ENCODE results near the gene PTPRU.

Gene PTPRU

GRCh38 chr1:29354511-29355098 lies 118.3 kb downstream of the PTPRU start:
- Histone ChIP-seq H3K4me2 (ENCODE audit: low read length) (no peak overlapping the region), H3K9me2 (replicated peaks; ENCODE audit: control insufficient read depth, low read length) (no peaks in the 10 kb centered on the region), H3K27ac (ENCODE audit: low read depth, low read length) (no peak overlapping the region), H4K20me1 (ENCODE audit: control insufficient read depth, insufficient read depth, low read depth, low read length) (no peaks in the 10 kb centered on the region), H3K79me2 (ENCODE audit: control insufficient read depth, low read length) (no peaks in the 10 kb centered on the region), H3K4me3 (ENCODE audit: low read length) (no peak overlapping the region), H3K9me3 (ENCODE audit: control insufficient read depth, insufficient read depth, low read length) (no peaks in the 10 kb centered on the region), H3K36me3 (ENCODE audit: control insufficient read depth, low read length) (no peaks in the 10 kb centered on the region), H3F3A (ENCODE audit: control insufficient read depth, insufficient read depth) (no peaks in the 10 kb centered on the region), H3K27me3 (ENCODE audit: control insufficient read depth, low read length) (peaks cover 9% of the 10 kb centered on the region), H3K4me1 (ENCODE audit: control insufficient read depth, low read length) (peaks cover 5% of the 10 kb centered on the region; the same call in 1 of the 2 replicates)
- TF ChIP-seq, protein P1, sequence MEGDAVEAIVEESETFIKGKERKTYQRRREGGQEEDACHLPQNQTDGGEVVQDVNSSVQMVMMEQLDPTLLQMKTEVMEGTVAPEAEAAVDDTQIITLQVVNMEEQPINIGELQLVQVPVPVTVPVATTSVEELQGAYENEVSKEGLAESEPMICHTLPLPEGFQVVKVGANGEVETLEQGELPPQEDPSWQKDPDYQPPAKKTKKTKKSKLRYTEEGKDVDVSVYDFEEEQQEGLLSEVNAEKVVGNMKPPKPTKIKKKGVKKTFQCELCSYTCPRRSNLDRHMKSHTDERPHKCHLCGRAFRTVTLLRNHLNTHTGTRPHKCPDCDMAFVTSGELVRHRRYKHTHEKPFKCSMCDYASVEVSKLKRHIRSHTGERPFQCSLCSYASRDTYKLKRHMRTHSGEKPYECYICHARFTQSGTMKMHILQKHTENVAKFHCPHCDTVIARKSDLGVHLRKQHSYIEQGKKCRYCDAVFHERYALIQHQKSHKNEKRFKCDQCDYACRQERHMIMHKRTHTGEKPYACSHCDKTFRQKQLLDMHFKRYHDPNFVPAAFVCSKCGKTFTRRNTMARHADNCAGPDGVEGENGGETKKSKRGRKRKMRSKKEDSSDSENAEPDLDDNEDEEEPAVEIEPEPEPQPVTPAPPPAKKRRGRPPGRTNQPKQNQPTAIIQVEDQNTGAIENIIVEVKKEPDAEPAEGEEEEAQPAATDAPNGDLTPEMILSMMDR (IDR thresholded peaks at IDR 0.05; ENCODE audit: low read depth, low read length, poor library complexity, severe bottlenecking): no peak
- TF ChIP-seq EZH2phosphoT487 (IDR thresholded peaks at IDR 0.05; ENCODE audit: borderline replicate concordance, low read length): no peak

GRCh38 chr1:29355375-29355774 lies 119.1 kb downstream of the PTPRU start:
- Histone ChIP-seq H3F3A (ENCODE audit: control insufficient read depth, insufficient read depth) (no peaks in the 10 kb centered on the region), H3K27me3 (ENCODE audit: control insufficient read depth, low read length) (peaks cover 9% of the 10 kb centered on the region), H3K36me3 (ENCODE audit: control insufficient read depth, low read length) (no peaks in the 10 kb centered on the region), H3K4me1 (ENCODE audit: control insufficient read depth, low read length) (peaks cover 5% of the 10 kb centered on the region; the same call in 1 of the 2 replicates), H3K4me3 (ENCODE audit: low read length) (no peak overlapping the region), H3K9me3 (ENCODE audit: control insufficient read depth, insufficient read depth, low read length) (no peaks in the 10 kb centered on the region), H3K27ac (ENCODE audit: low read depth, low read length) (no peak overlapping the region), H3K4me2 (ENCODE audit: low read length) (no peak overlapping the region), H4K20me1 (ENCODE audit: control insufficient read depth, insufficient read depth, low read depth, low read length) (no peaks in the 10 kb centered on the region), H3K9me2 (replicated peaks; ENCODE audit: control insufficient read depth, low read length) (no peaks in the 10 kb centered on the region), H3K79me2 (ENCODE audit: control insufficient read depth, low read length) (no peaks in the 10 kb centered on the region)
- no peak for TF ChIP-seq EZH2phosphoT487 (IDR thresholded peaks at IDR 0.05; ENCODE audit: borderline replicate concordance, low read length)

- Histone ChIP-seq H3K27ac (ENCODE audit: low read depth, low read length) (no peak overlapping the region), H3F3A (ENCODE audit: control insufficient read depth, insufficient read depth) (no peaks in the 10 kb centered on the region), H3K27me3 (ENCODE audit: control insufficient read depth, low read length) (peaks cover 4% of the 10 kb centered on the region), H3K4me2 (ENCODE audit: low read length) (no peak overlapping the region), H3K9me2 (replicated peaks; ENCODE audit: control insufficient read depth, low read length) (no peaks in the 10 kb centered on the region), H3K36me3 (ENCODE audit: control insufficient read depth, low read length) (no peaks in the 10 kb centered on the region), H3K4me1 (ENCODE audit: control insufficient read depth, low read length) (peaks cover 5% of the 10 kb centered on the region; the same call in 1 of the 2 replicates), H4K20me1 (ENCODE audit: control insufficient read depth, insufficient read depth, low read depth, low read length) (no peaks in the 10 kb centered on the region), H3K79me2 (ENCODE audit: control insufficient read depth, low read length) (no peaks in the 10 kb centered on the region), H3K4me3 (ENCODE audit: low read length) (no peak overlapping the region), H3K9me3 (ENCODE audit: control insufficient read depth, insufficient read depth, low read length) (no peaks in the 10 kb centered on the region)
- TF ChIP-seq EZH2phosphoT487 (IDR thresholded peaks at IDR 0.05; ENCODE audit: borderline replicate concordance, low read length): no peak
- TF ChIP-seq, protein P1 (IDR thresholded peaks at IDR 0.05; ENCODE audit: low read depth, low read length, poor library complexity, severe bottlenecking): no peak
Observed at GRCh38 chr1:29356663-29357062, 120.3 kb downstream of the PTPRU start.

- H4K20me1 ChIP-seq (ENCODE audit: control insufficient read depth, insufficient read depth, low read depth, low read length): no peaks in the 10 kb centered on the region
- no peaks in the 10 kb centered on the region for H3F3A ChIP-seq (ENCODE audit: control insufficient read depth, insufficient read depth)
- no peaks in the 10 kb centered on the region for H3K79me2 ChIP-seq (ENCODE audit: control insufficient read depth, low read length)
- H3K4me2 ChIP-seq (ENCODE audit: low read length): no peak overlapping the region
- H3K27me3 ChIP-seq (ENCODE audit: control insufficient read depth, low read length): no peaks in the 10 kb centered on the region
- no peaks in the 10 kb centered on the region for H3K9me2 ChIP-seq (replicated peaks; ENCODE audit: control insufficient read depth, low read length)
- peaks cover 5% of the 10 kb centered on the region; the same call in 1 of the 2 replicates for H3K4me1 ChIP-seq (ENCODE audit: control insufficient read depth, low read length)
- H3K36me3 ChIP-seq (ENCODE audit: control insufficient read depth, low read length): no peaks in the 10 kb centered on the region
- H3K9me3 ChIP-seq (ENCODE audit: control insufficient read depth, insufficient read depth, low read length): no peaks in the 10 kb centered on the region
- no peak overlapping the region for H3K4me3 ChIP-seq (ENCODE audit: low read length)
- H3K27ac ChIP-seq (ENCODE audit: low read depth, low read length): no peak overlapping the region
- TF ChIP-seq EZH2phosphoT487 (IDR thresholded peaks at IDR 0.05; ENCODE audit: borderline replicate concordance, low read length): no peak
- TF ChIP-seq, protein P1 (IDR thresholded peaks at IDR 0.05; ENCODE audit: low read depth, low read length, poor library complexity, severe bottlenecking): no peak
Observed at GRCh38 chr1:29357452-29357851, 121.1 kb downstream of the PTPRU start.
